ENCODE results near the gene SLC26A6.

SLC26A6 gene

GRCh38 chr3:48633256-48633655, 2.0 kb downstream of the SLC26A6 start:
- CTCF ChIA-PET = interaction anchor here (1.4 to 9.1 kb wide), 6 partner anchors 9 to 197 kb away, joined by 4 to 88 read pairs (median 38); partner anchors contain the start of genes CELSR3, PFKFB4, TMEM89 and UCN2
- POLR2A ChIA-PET = interaction anchor here (3.1 kb wide), 1 partner anchor 30 kb away, joined by 25 read pairs; the partner anchor contains the start of gene CELSR3

GRCh38 chr3:48631516-48632448, 3.5 kb downstream of the SLC26A6 start:
- POLR2A ChIA-PET = no interaction called here
- no peak for DNase-seq (ENCODE audit: low read depth, low spot score)
- CTCF ChIA-PET = interaction anchor here (9.1 kb wide), 1 partner anchor 71 kb away, joined by 88 read pairs; the partner anchor contains the start of genes PFKFB4 and UCN2
- H3K4me3 ChIP-seq (ENCODE audit: low read depth, low read length) = no peak overlapping the region
- no peak for TF ChIP-seq CTCF (IDR thresholded peaks at IDR 0.05; ENCODE audit: insufficient read depth, low read length, missing control alignments)

More at GRCh38 chr3:48633256-48633655, 2.0 kb downstream of the SLC26A6 start:
- no peak overlapping the region for H3K4me3 ChIP-seq (ENCODE audit: low read depth, low read length)
- no peak for DNase-seq (ENCODE audit: low read depth, low spot score)
- TF ChIP-seq CTCF (IDR thresholded peaks at IDR 0.05; ENCODE audit: insufficient read depth, low read length, missing control alignments) = no peak

DNA sequence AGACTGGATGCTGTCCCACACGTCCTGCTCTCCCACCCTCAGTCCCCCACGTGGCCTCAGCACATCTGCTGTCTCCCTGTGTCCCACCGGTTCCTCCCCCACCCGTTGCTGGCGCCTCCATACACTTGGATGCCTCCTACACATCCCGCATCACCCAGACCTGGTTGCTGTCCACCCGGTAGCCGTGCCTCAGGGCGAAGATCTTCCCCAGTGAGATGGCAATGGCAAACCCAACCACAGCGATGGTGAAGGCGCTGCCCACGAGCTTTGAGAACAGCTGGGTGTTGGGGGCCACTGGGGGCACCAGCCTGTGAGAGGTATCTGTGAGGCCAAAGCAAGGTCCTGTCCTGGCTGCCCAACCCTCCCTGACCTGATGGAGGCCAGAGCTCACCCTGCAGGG, 4.4 kb downstream of the SLC26A6 start:
- no peak for DNase-seq (ENCODE audit: low read depth, low spot score)
- POLR2A ChIA-PET = no interaction called here
- no peak overlapping the region for H3K4me3 ChIP-seq (ENCODE audit: low read depth, low read length)
- CTCF ChIA-PET = interaction anchor here (9.1 kb wide), 1 partner anchor 70 kb away, joined by 88 read pairs; the partner anchor contains the start of genes PFKFB4 and UCN2
- TF ChIP-seq CTCF (IDR thresholded peaks at IDR 0.05; ENCODE audit: insufficient read depth, low read length, missing control alignments) = no peak

DNA sequence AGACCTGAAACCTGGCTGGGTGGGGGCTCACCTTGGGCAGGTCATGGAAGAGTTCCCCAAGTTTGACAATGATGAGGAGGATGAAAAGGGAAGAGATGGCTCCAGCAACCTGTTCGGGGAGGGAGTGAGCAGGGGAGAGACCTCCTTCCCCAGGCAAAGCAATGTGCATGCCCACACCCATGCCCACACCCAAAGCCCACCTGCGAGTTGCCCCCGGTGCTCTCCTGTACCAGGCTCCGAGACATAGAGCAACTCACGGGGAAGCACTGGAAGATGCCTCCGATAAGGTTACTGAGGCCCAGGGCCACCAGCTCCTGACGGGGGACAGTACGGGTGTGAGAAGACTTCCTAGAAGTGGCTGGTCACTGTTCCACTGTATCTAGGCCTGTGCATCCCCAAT, 4.9 kb downstream of the SLC26A6 start:
- CTCF ChIA-PET = no interaction called here
- POLR2A ChIA-PET = no interaction called here
- TF ChIP-seq CTCF (IDR thresholded peaks at IDR 0.05; ENCODE audit: insufficient read depth, low read length, missing control alignments) = no peak

DNA sequence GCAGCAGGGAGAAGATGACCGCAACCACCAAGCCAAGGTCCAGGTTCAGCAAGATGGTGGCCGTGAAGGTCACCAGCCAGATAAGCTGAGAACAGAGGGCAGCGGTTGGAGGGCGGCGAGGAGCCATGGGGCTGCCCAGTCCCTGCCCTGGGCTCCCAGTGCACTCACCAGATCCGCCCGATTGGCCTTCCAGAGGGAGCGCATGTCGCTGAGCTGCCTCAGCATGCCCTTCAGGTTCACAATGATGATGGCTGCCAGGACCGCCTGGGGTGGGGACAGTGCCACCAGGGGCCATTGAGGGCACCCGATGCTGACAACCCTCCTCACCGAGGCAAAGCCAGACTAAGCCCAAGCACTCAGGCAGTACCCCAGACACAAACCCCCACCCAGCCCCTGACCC, 5.4 kb downstream of the SLC26A6 start:
- POLR2A ChIA-PET = no interaction called here
- no peak for TF ChIP-seq CTCF (IDR thresholded peaks at IDR 0.05; ENCODE audit: insufficient read depth, low read length, missing control alignments)
- CTCF ChIA-PET = no interaction called here
- no peak for DNase-seq (ENCODE audit: low read depth, low spot score)
- no peak overlapping the region for H3K4me3 ChIP-seq (ENCODE audit: low read depth, low read length)

More for the DNA sequence above, 4.9 kb downstream of the SLC26A6 start:
- H3K4me3 ChIP-seq (ENCODE audit: low read depth, low read length) = no peak overlapping the region
- DNase-seq (ENCODE audit: low read depth, low spot score) = no peak

DNA sequence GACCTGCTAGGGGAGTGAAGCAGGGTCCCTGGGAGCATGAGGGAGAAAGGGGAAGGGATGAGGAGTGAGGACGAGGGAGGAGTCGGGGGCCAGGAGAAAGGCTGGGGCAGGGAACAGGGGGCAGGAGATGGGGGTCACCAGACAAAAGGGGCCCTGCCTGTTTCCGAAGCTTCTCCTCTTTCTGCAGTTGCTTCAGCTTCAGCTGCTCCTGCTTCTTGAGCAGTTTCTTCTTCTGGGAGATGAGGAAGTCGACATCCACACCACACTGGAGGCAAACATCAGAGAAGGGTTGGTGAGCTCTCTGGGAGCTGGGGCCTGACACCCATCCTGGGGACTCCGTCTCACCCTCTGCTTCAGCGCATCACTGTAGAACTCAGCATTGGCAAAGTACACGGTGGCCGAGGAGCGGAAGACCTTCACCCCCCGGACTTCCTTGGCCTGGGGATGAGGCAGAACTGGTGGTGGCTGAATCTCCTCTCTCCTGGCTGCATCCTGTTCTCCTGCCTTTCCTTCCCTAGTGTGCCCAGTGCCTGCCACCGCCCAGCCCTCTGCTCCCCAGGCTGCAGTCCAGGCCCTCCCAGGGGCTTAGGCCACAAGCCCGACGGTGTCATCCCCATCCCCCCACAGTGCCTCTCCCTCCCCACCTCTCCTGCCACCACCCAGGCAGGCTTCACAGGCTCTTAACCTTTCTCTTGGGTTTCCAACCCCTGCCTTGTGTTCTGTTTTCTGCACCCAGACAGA, 6.8 kb downstream of the SLC26A6 start:
- no peak for TF ChIP-seq CTCF (IDR thresholded peaks at IDR 0.05; ENCODE audit: insufficient read depth, low read length, missing control alignments)
- POLR2A ChIA-PET = no interaction called here

More for the DNA sequence above, 6.8 kb downstream of the SLC26A6 start:
- CTCF ChIA-PET = interaction anchor here (1.1 to 1.9 kb wide), 2 partner anchors 10 to 70 kb away, joined by 3 to 5 read pairs; no protein-coding TSS in a partner anchor
- no peak for DNase-seq (ENCODE audit: low read depth, low spot score)
- H3K4me3 ChIP-seq (ENCODE audit: low read depth, low read length) = no peak overlapping the region
